ENCODE data around the gene SLC41A3. TPM values are rescaled to one million over a fixed set of nuclear protein-coding genes. Genes with fewer than 3 reads are reported as not detected.

SLC41A3 gene
- total RNA-seq: 22.9 TPM

GRCh38 chr3:126083913-126084767 lies at the start of gene SLC41A3:
TSS of gene SLC41A3 (minus strand) at chr3:126084124. CDS start at chr3:126068219, 15,905 bp downstream.
- ATAC-seq: peak; percentile 90

GRCh38 chr3:126133606-126134005 lies 49.7 kb upstream of the SLC41A3 start:
- ATAC-seq: no peak

- no peak for ATAC-seq
Measured at GRCh38 chr3:126132751-126133511, 49.0 kb upstream of the SLC41A3 start.

- no peak for ATAC-seq
Measured at GRCh38 chr3:126131881-126132750, 48.2 kb upstream of the SLC41A3 start.

GRCh38 chr3:126130981-126131745 lies 47.2 kb upstream of the SLC41A3 start:
- no peak for ATAC-seq

- peak; percentile 67 for ATAC-seq
Measured at GRCh38 chr3:126130081-126130855, 46.3 kb upstream of the SLC41A3 start.

- ATAC-seq: peak; percentile 63
Measured at GRCh38 chr3:126129398-126129891, 45.5 kb upstream of the SLC41A3 start.

- ATAC-seq: no peak
Measured at GRCh38 chr3:126128504-126129397, 44.8 kb upstream of the SLC41A3 start.

GRCh38 chr3:126127904-126128303 lies 44.0 kb upstream of the SLC41A3 start:
- ATAC-seq: no peak

- no peak for ATAC-seq
Measured at GRCh38 chr3:126127452-126127851, 43.5 kb upstream of the SLC41A3 start.

- ATAC-seq: no peak
Measured at GRCh38 chr3:126126811-126127431, 43.0 kb upstream of the SLC41A3 start.

GRCh38 chr3:126126286-126126685 lies 42.4 kb upstream of the SLC41A3 start:
- ATAC-seq: no peak

GRCh38 chr3:126125781-126126251 lies 41.9 kb upstream of the SLC41A3 start:
- no peak for ATAC-seq

GRCh38 chr3:126125341-126125740 lies 41.4 kb upstream of the SLC41A3 start:
- no peak for ATAC-seq

GRCh38 chr3:126124896-126125295 lies 41.0 kb upstream of the SLC41A3 start:
- no peak for ATAC-seq

GRCh38 chr3:126124148-126124868 lies 40.4 kb upstream of the SLC41A3 start:
- no peak for ATAC-seq

- no peak for ATAC-seq
Measured at GRCh38 chr3:126121632-126122031, 37.7 kb upstream of the SLC41A3 start.

- ATAC-seq: no peak
Measured at GRCh38 chr3:126121074-126121473, 37.1 kb upstream of the SLC41A3 start.
